ENCODE results near the gene RNF115.

RNF115 gene

GRCh38 chr1:145690587-145691558 is 133.0 kb downstream of the RNF115 start:
- DNase-seq, result peak; percentile 63

- DNase-seq, result no peak
Measured at GRCh38 chr1:145689922-145690321, 134.0 kb downstream of the RNF115 start.

GRCh38 chr1:145688924-145689323 is 135.0 kb downstream of the RNF115 start:
- DNase-seq, result no peak

Measured in HCEC 1CT (cell line).